B cell (primary cell): ENCODE measurements around the gene RNPEPL1. TPM values are rescaled to one million over a fixed set of nuclear protein-coding genes. Genes with fewer than 3 reads are reported as not detected.

ENCODE experiments used
- ATAC-seq: fragments of 200-7000 bp; cut with Tn5 transposase; one replicate; pipeline ENCODE4 v1.10.0; 2021; ENCODE audit warnings: low read depth, mild to moderate bottlenecking, moderate number of reproducible peaks, moderate library complexity
- CTCF ChIA-PET: fragments of 350-600 bp; sonication (Branson Sonifier 250); formaldehyde crosslinking; loops from one replicate; lab custom pipeline; 2021; ENCODE audit warnings: antibody characterized with exemption, inconsistent platforms; lab: Charles Lee
- POLR2A ChIA-PET: fragments of 350-600 bp; sonication (Branson Sonifier 250); formaldehyde crosslinking; loops from one replicate; lab custom pipeline; 2021; ENCODE audit warnings: antibody characterized with exemption; lab: Charles Lee
- DNase-seq: peaks from one replicate; pipeline ENCODE4 v3.0.0; 2013
- H2AFZ ChIP-seq: 2 replicates; pipeline ENCODE4 v1.6.1; 2012; ENCODE audit warnings: mild to moderate bottlenecking, low read depth, low read length; ENCODE audit not compliant: insufficient read depth, poor library complexity, severe bottlenecking
- H3K27ac ChIP-seq, 2 donors: 1 replicate in 1 of 2; 2 replicates in 1 of 2; pipeline ENCODE4 v1.5.1; 2012 to 2013; ENCODE audit warnings: low read length in 2 of 2, mild to moderate bottlenecking in 2 of 2, moderate library complexity in 1 of 2
- H3K27me3 ChIP-seq, 4 experiments: fragments of 200-600 bp in 1 of 4; sonication (generic) in 1 of 4; replicated peaks in 1 of 4; 1 replicate in 2 of 4; 2 replicates in 2 of 4; pipeline versions ENCODE4 v1.6.1 to v1.7.0; 2013 to 2016; ENCODE audit warnings: low read length in 3 of 4, mild to moderate bottlenecking in 2 of 4, mixed read lengths in 1 of 4, moderate library complexity in 1 of 4; ENCODE audit not compliant: insufficient read depth in 4 of 4, control insufficient read depth in 3 of 4; ENCODE audit errors: control extremely low read depth in 1 of 4
- H3K36me3 ChIP-seq, 2 experiments: replicated peaks in 1 of 2; 1 replicate in 1 of 2; 2 replicates in 1 of 2; pipeline versions ENCODE4 v1.6.1 to v1.7.1; 2013; ENCODE audit warnings: low read length in 1 of 2; ENCODE audit not compliant: insufficient read depth in 2 of 2, control insufficient read depth in 1 of 2; ENCODE audit errors: control extremely low read depth in 1 of 2, extremely low read depth in 1 of 2
- H3K4me1 ChIP-seq, 2 donors: fragments of 200-600 bp in 1 of 2; sonication (generic) in 1 of 2; 1 replicate in 1 of 2; 2 replicates in 1 of 2; pipeline versions ENCODE4 v1.5.1 to v1.6.1; 2013 to 2017; ENCODE audit warnings: low read length in 2 of 2; ENCODE audit not compliant: control insufficient read depth in 2 of 2, insufficient read depth in 2 of 2
- H3K4me2 ChIP-seq: replicated peaks from 2 replicates; pipeline ENCODE3; 2012; ENCODE audit warnings: mild to moderate bottlenecking, low read depth, low read length; ENCODE audit not compliant: poor library complexity, severe bottlenecking
- H3K4me3 ChIP-seq, 5 experiments: fragments of 200-600 bp in 1 of 5; sonication (generic) in 1 of 5; 1 replicate in 3 of 5; 2 replicates in 2 of 5; pipeline versions ENCODE4 v1.5.1 to v1.7.0; 2011 to 2016; ENCODE audit warnings: low read length in 4 of 5, mild to moderate bottlenecking in 4 of 5, low read depth in 2 of 5, control low read depth in 1 of 5, moderate library complexity in 1 of 5; ENCODE audit not compliant: insufficient read depth in 1 of 5; ENCODE audit errors: control extremely low read depth in 1 of 5, extremely low read depth in 1 of 5
- H3K79me2 ChIP-seq: fragments of 200-600 bp; sonication (generic); one replicate; pipeline ENCODE4 v1.6.0; 2016; ENCODE audit warnings: low read length; ENCODE audit not compliant: control insufficient read depth, insufficient read depth
- H3K9ac ChIP-seq: fragments of 200-600 bp; sonication (generic); 2 replicates; pipeline ENCODE4 v1.6.1; 2017; ENCODE audit warnings: mild to moderate bottlenecking, low read length, moderate library complexity
- H3K9me3 ChIP-seq, 3 donors: one replicate each; pipeline versions ENCODE4 v1.6.1 to v1.7.1; 2013; ENCODE audit warnings: low read length in 2 of 3; ENCODE audit not compliant: control insufficient read depth in 2 of 3, insufficient read depth in 1 of 3; ENCODE audit errors: control extremely low read depth in 1 of 3
- H4K20me1 ChIP-seq: 2 replicates; pipeline ENCODE4 v1.6.0; 2012; ENCODE audit warnings: mild to moderate bottlenecking, low read length; ENCODE audit not compliant: insufficient read depth, control insufficient read depth, poor library complexity, severe bottlenecking
- H3K27ac Mint-ChIP-seq: one replicate; pipeline ENCODE4 v1.8.0; 2021; ENCODE audit warnings: mixed read lengths
- H3K27me3 Mint-ChIP-seq: one replicate; pipeline ENCODE4 v1.8.0; 2021; ENCODE audit warnings: mixed read lengths
- H3K4me1 Mint-ChIP-seq: one replicate; pipeline ENCODE4 v1.8.0; 2021; ENCODE audit warnings: mixed read lengths
- H3K4me3 Mint-ChIP-seq: one replicate; pipeline ENCODE4 v1.8.0; 2021; ENCODE audit warnings: mixed read lengths
- H3K9me3 Mint-ChIP-seq: one replicate; pipeline ENCODE4 v1.8.0; 2022; ENCODE audit warnings: mixed read lengths; ENCODE audit not compliant: insufficient read depth
- EZH2 ChIP-seq: IDR thresholded peaks from 2 replicates; pipeline ENCODE4 v1.6.1; 2012; ENCODE audit warnings: borderline replicate concordance, low read depth, mild to moderate bottlenecking, moderate library complexity, low read length; ENCODE audit not compliant: insufficient read depth, poor library complexity, severe bottlenecking
- WGBS: methylation state at CpG from one replicate; pipeline ENCODE4 v1.1.5; 2013; ENCODE audit warnings: missing lambda C conversion rate; ENCODE audit not compliant: insufficient coverage; 5-methylcytosine and 5-hydroxymethylcytosine counted together
- intact Hi-C: fragments of 100-400 bp; cut with micrococcal nuclease; formaldehyde crosslinking; loops from one replicate; pipeline ENCODE4 v1.10.0; 2022
- polyA plus RNA-seq: library from polyadenylated mRNA; depleted of rRNA; stranded (reverse); fragments of >200 nt; gene quantifications from 2 replicates; pipeline ENCODE4 v1.2.3, GENCODE V29; 2012
- total RNA-seq, 2 donors: library from RNA; stranded (reverse); fragments of 120-200 nt in 1 of 2; gene quantifications; 1 replicate in 1 of 2; 2 replicates in 1 of 2; pipeline versions ENCODE4 v1.2.3 to v1.2.4, GENCODE V29; 2013 to 2022
- TF ChIP-seq, protein P1 (sequence below): fragments of 200-600 bp; IDR thresholded peaks from one replicate; pipeline ENCODE4 v1.8.0; 2022; ENCODE audit warnings: antibody characterized with exemption, mild to moderate bottlenecking

RNPEPL1 gene
- total and polyA plus RNA-seq, 2 donors (not counting 1 experiment from before 2014, with no cell fraction given): 103 to 109 TPM

DNA sequence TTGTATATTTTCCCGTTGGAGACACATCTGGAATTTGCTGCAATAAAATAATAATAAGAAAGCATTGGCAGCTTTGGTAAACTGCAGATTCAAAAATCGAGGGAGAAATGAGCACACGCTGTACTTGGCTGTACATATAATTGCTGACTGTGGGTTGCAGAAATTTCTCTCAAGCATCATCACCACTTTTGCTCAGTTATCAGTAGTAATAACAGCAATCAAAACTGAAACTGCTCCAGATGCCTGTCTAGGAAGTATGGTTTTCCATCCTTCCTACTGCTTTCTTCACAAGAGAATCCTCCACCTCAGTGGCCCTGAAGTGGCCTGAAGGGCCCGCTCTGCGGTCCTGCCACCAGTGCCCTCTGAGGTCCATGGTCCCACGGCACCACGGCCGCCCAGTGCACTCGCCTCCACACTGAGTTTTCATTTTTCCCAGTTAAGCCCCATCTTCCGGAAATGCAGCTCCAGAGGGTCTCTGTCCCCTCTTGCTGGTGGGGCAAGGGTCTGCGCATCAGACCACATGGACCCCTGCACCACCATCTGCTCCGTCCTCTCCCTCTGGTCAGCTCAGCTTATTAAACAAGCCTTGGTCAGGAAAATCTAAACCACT lies 4.2 kb upstream of the RNPEPL1 start:
- ChIA-PET CTCF (interaction anchor here (2.5 to 7.8 kb wide), 2 partner anchors 22 to 50 kb away, joined by 14 to 126 read pairs; partner anchors contain the start of gene CAPN10), POLR2A (interaction anchor here (3.7 kb wide), 1 partner anchor 22 kb away, joined by 97 read pairs; the partner anchor contains the start of gene CAPN10)
- TF ChIP-seq EZH2: no peak
- TF ChIP-seq, protein P1, sequence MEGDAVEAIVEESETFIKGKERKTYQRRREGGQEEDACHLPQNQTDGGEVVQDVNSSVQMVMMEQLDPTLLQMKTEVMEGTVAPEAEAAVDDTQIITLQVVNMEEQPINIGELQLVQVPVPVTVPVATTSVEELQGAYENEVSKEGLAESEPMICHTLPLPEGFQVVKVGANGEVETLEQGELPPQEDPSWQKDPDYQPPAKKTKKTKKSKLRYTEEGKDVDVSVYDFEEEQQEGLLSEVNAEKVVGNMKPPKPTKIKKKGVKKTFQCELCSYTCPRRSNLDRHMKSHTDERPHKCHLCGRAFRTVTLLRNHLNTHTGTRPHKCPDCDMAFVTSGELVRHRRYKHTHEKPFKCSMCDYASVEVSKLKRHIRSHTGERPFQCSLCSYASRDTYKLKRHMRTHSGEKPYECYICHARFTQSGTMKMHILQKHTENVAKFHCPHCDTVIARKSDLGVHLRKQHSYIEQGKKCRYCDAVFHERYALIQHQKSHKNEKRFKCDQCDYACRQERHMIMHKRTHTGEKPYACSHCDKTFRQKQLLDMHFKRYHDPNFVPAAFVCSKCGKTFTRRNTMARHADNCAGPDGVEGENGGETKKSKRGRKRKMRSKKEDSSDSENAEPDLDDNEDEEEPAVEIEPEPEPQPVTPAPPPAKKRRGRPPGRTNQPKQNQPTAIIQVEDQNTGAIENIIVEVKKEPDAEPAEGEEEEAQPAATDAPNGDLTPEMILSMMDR: no peak
- Mint-ChIP-seq H3K27ac (peak overlapping the region; percentile 99), H3K9me3 (no peaks in the 10 kb centered on the region), H3K27me3 (no peaks in the 10 kb centered on the region), H3K4me1 (peaks cover 72% of the 10 kb centered on the region), H3K4me3 (peak overlapping the region; percentile 94)
- Histone ChIP-seq H3K4me3 (no peak overlapping the region), H3K27ac (no peak overlapping the region), H3K79me2 (peaks cover 45% of the 10 kb centered on the region), H3K36me3 (peaks cover 0 to 11% of the 10 kb centered on the region in 2 experiments), H3K9ac (no peak overlapping the region), H4K20me1 (peaks cover 20% of the 10 kb centered on the region), H3K27me3 (no peaks in the 10 kb centered on the region), H3K4me1 (peaks cover 52 to 65% of the 10 kb centered on the region in 2 donors), H3K9me3 (no peaks in the 10 kb centered on the region), H3K4me2 (peak overlapping the region; percentile 97), H2AFZ (no peak overlapping the region)
- intact Hi-C loops: loop anchor here (5.0 to 10.0 kb wide), 3 partner anchors 541 to 1318 kb away; partner anchors contain the start of genes FARP2 and MTERF4
- ATAC-seq (no peak), DNase-seq (no peak)
- 97% methylated on average over 9 of the region's 12 CpGs for WGBS
